Astrocyte of the spinal cord (primary cell): ENCODE data around the gene C6orf47.
A peak's percentile ranks its signal among the peaks of the same experiment; 100 is the strongest.

Experiments used
- DNase-seq: peaks from one replicate; pipeline ENCODE4 v3.0.0; 2011; ENCODE audit warnings: low read depth, low spot score
- H3K4me3 ChIP-seq: 2 replicates; pipeline ENCODE4 v1.5.1; 2011; ENCODE audit warnings: low read depth, mild to moderate bottlenecking, low read length, moderate library complexity
- CTCF ChIP-seq: IDR thresholded peaks from 2 replicates; pipeline ENCODE4 v1.5.1; 2012; ENCODE audit warnings: low read depth, mild to moderate bottlenecking, low read length, inconsistent platforms
- in situ Hi-C: cut with HindIII; loops from 2 replicates; pipeline ENCODE4 v1.10.0; 2017; ENCODE audit warnings: low sequenced_read_pairs

C6orf47 gene

GRCh38 chr6:31664790-31665500, 4.4 kb upstream of the C6orf47 start, which contains the start of gene GPANK1:
TSS of gene GPANK1 (minus strand) at chr6:31664997. CDS start at chr6:31664478, 519 bp downstream.
- TF ChIP-seq CTCF, result no peak
- DNase-seq, result peak; percentile 91
- peak within 1 kb of the TSS; percentile 96 for H3K4me3 ChIP-seq
- in situ Hi-C loops, result no loop called here

- TF ChIP-seq CTCF, result no peak
- H3K4me3 ChIP-seq, result peak overlapping the region; percentile 96
- in situ Hi-C loops, result no loop called here
- peak; percentile 81 for DNase-seq
Measured at GRCh38 chr6:31663961-31664789, 3.6 kb upstream of the C6orf47 start.

- in situ Hi-C loops, result no loop called here
- DNase-seq, result no peak
Measured at GRCh38 chr6:31663126-31663960, 2.8 kb upstream of the C6orf47 start.

GRCh38 chr6:31662124-31662723, 1.6 kb upstream of the C6orf47 start:
- H3K4me3 ChIP-seq, result no peak overlapping the region
- DNase-seq, result no peak
- in situ Hi-C loops, result no loop called here
- TF ChIP-seq CTCF, result no peak

More at GRCh38 chr6:31663126-31663960, 2.8 kb upstream of the C6orf47 start:
- peak overlapping the region; percentile 96 for H3K4me3 ChIP-seq
- TF ChIP-seq CTCF, result no peak

- DNase-seq, result no peak
- no peak for TF ChIP-seq CTCF
- in situ Hi-C loops, result no loop called here
- no peak overlapping the region for H3K4me3 ChIP-seq
Measured at GRCh38 chr6:31661262-31662123, 915 bp upstream of the C6orf47 start.
